H1 (cell line): ENCODE results near the gene NCLN. TPM values are rescaled to one million over a fixed set of nuclear protein-coding genes. Genes with fewer than 3 reads are reported as not detected.

Experiments used
- CHD2 ChIP-seq: IDR thresholded peaks from 2 replicates; pipeline ENCODE4 v1.6.1; 2012; ENCODE audit warnings: low read length, improper control_type of control experiment
- CTBP2 ChIP-seq: IDR thresholded peaks from 2 replicates; pipeline ENCODE4 v1.7.0; 2011; ENCODE audit warnings: borderline replicate concordance, mild to moderate bottlenecking, moderate library complexity, mixed read lengths, low read length; ENCODE audit not compliant: insufficient read depth, insufficient read length
- E2F6 ChIP-seq: IDR thresholded peaks from 2 replicates; pipeline ENCODE4 v1.6.1; 2012; ENCODE audit warnings: inconsistent platforms
- GTF2F1 ChIP-seq: IDR thresholded peaks from 2 replicates; pipeline ENCODE4 v1.6.1; 2012; ENCODE audit warnings: low read depth, low read length, improper control_type of control experiment, borderline replicate concordance
- HDAC2 ChIP-seq, 2 experiments: fragments of 300-600 bp in 1 of 2; sonication (generic) in 1 of 2; IDR thresholded peaks; 2 replicates each; pipeline ENCODE4 v1.6.1; 2011 to 2012; ENCODE audit warnings: low read depth in 2 of 2, low read length in 2 of 2, mild to moderate bottlenecking in 2 of 2, moderate library complexity in 2 of 2, borderline replicate concordance in 1 of 2, inconsistent platforms in 1 of 2
- NANOG ChIP-seq: IDR thresholded peaks from 2 replicates; pipeline ENCODE4 v1.6.1; 2011; ENCODE audit warnings: low read length, low read depth, mild to moderate bottlenecking, inconsistent platforms; ENCODE audit not compliant: insufficient read depth, poor library complexity, severe bottlenecking
- polyA plus RNA-seq, 7 experiments: library from polyadenylated mRNA; depleted of rRNA in 3 of 7; stranded (reverse) in 5 of 7; unstranded in 2 of 7; fragments of >200 nt in 5 of 7; fragments of 200-250 nt in 2 of 7; gene quantifications; 1 replicate in 5 of 7; 2 replicates in 1 of 7; 4 replicates in 1 of 7; pipeline versions ENCODE4 v1.2.1 to v1.2.3, GENCODE V29; 2011 to 2013; ENCODE audit warnings: missing spikeins in 2 of 7, mixed read lengths in 2 of 7
- total RNA-seq: library from RNA; stranded (reverse); fragmentation: NEBNext Ultra II Directional; extraction: Animal tissue kit (Norgen Biotek cat#: 25700); gene quantifications from 2 replicates; pipeline ENCODE4 v1.2.1, GENCODE V29; 2021

Gene NCLN
- total and polyA plus RNA-seq, 2 of the 8 experiments (the other 6 are each of a cell fraction or from before 2014, with no cell fraction given): 89.2 to 103 TPM

- TF ChIP-seq E2F6: no peak
- no peak for TF ChIP-seq CHD2
- no peak for TF ChIP-seq HDAC2 (IDR thresholded peaks at IDR 0.05; ENCODE audit: borderline replicate concordance in 1 of 2, low read depth in 2 of 2, low read length in 2 of 2)
- TF ChIP-seq GTF2F1: no peak
- no peak for TF ChIP-seq CTBP2
- no peak for TF ChIP-seq NANOG
Observed at GRCh38 chr19:3204646-3205275, 19.0 kb downstream of the NCLN start (continued).
